ENCODE results near the gene DGKB. TPM values are rescaled to one million over a fixed set of nuclear protein-coding genes. Genes with fewer than 3 reads are reported as not detected.

Gene DGKB
- total RNA-seq, 1 donor from 2014 or later, result not detected

DNA sequence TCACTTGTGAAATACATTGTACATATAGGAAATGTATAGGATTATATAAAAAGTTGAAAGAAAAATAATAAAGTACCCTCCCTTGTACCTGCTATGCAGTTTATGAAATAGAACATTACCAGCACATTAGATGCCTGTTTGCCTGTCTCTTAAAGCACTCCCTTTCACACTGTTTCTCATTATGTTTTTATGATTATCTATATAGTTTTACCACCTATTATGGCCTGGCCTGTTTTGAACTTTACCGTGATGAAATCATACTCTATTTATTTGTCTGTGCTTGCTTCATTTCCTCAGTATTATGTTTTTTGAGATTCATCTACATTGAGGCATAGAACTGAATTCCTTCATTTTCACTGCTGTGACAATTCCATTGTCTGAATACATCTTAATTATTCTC lies 41.1 kb downstream of the DGKB start:
- no peak for DNase-seq (ENCODE audit: low read depth in 2 of 2)

DNA sequence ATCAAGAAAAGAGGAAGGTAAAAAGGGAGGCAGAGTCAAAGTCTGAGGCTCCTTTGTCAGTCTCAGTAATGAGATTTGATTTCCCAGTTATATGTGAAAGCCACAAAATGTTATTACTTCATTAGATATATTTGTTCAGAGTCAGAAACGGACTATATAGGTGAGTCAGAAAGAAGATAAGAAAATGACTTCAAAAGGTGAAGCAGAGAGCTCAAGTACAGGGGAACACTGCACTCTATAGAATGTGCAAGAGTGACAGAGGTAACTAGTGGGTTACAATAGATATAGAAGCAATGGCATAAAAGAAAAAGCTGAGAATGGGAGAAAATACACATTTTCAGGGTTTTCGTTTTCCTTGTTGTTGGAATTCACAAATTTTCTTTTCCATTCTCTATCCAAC lies 43.3 kb downstream of the DGKB start:
- DNase-seq (ENCODE audit: low read depth in 2 of 2), result no peak

DNA sequence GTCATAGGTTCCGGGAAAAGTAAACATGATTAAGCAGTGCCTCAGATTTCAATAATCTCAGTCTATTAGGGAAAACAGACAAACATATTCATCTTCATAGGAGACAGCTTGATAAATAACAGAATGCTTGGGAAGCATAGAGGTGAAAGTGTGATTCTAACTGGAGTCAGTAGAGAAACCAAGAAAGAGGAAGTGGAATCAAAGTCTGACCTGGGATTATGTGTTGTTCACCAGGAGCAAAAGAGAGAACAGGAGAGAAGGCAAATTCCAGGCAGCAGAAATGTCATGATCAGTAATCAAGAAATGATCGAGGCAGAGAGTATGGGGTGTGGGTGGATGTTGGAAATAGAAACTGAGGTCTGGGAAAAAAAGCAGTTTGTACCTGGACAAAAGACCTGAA lies 43.7 kb downstream of the DGKB start:
- no peak for DNase-seq (ENCODE audit: low read depth in 2 of 2)

DNA sequence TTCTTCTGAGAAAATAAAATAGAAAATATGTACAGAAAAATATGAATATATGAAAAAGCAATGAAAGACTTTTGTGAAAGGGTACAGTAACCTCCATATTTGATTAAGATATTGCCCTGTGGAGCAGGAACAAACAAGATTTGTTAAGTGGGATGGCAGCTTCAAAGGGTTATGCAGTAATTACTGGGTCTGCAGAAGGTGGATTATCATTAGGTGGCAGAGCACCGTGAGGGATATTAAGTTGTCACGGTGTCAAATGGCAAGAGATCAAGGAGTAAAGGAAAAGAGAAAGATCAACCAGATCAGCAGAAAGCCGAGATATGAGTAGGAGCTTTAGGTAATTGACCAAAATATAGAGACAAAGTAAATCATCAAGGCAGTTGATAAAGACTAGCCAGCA lies 44.1 kb downstream of the DGKB start:
- DNase-seq (ENCODE audit: low read depth in 2 of 2), result no peak

DNA sequence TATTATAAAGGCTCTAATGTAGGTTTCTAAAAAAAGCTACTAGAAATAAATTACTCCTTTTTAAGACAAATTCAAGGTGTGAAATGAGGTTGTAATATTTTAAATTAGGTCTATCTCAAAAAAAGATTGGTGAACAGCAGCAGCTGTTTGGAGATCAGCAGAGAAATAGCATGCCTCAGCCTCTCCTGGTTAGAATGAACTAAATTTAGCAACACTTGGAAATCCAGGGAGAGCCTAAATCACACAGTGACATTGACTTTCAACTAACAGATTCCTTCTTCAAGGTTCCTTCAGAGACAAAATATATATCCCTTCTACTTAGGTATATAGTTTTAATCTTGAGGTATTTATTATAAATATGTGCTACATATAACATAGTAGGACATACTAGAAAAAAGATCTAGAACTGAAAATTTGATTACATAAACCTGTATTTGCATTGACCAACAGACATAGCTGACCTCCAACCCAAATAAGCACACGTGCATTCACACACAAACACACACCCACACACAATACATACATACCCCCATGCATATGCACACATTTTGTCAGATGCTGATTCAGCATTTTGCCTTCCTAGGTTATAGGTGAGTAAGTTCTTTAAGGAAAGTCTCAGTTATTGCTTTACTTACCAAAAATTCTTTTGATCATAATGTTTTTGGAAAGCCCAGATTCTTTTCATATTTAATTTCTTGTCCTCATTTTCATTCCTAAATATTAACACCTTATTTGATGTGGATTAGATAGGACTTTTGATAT lies 47.3 kb downstream of the DGKB start:
- DNase-seq (ENCODE audit: low read depth in 2 of 2), result no peak

DNA sequence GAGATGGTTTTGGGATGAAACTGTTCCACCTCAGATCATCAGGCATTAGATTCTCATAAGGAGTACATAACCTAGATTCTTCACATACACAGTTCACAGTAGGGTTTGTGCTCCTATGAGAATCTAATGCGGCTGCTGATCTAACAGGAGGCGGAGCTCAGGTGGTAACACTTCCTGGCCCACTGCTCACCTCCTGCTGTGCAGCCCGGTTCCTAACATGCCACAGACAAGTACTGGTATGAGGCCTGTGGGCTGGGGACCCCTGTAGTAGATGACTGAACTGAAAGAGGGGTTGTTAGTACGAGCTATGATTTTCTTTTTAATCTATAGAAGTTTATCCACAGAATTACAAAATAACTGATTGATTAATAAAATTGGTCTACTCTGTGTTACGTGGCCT lies 48.1 kb downstream of the DGKB start:
- no peak for DNase-seq (ENCODE audit: low read depth in 2 of 2)

DNA sequence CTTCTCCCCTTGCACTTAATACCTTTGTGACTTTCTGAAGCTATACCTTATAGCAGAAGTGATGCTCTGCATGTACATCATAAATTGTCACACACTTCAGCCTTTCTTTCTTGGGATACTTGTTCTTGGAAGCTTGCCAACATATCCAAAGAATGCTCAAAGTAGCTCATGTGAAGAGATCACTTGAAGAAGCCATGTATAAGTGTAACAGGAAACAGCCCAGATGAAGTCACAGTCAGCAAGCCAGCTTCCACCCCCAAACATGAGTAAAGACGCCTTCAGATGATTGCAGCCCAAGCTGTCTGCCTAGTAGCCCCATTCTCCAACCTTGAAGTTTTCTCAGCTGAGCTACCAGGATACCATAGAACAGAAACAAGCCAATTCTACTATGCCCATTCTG lies 50.9 kb downstream of the DGKB start:
- DNase-seq (ENCODE audit: low read depth in 2 of 2), result no peak

DNA sequence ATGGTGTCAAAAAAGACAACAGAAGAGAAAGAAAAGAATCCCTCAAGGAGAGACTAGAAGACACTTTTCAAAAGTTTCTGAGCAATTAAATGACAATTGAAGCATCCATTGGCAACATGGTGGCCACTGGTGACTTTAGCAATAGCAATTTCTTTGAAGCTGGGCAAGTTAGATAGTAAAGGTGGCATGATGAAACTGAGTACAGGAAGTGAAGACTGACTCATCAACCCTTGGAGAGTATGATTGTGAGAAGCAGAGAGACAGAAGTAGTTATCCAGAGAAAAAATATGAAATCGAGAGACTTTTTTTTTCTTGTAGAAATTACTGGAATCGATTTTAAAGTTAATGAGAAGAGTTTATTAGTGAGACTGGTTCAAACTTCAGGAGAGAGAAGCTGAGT lies 52.5 kb downstream of the DGKB start:
- DNase-seq (ENCODE audit: low read depth in 2 of 2), result no peak

DNA sequence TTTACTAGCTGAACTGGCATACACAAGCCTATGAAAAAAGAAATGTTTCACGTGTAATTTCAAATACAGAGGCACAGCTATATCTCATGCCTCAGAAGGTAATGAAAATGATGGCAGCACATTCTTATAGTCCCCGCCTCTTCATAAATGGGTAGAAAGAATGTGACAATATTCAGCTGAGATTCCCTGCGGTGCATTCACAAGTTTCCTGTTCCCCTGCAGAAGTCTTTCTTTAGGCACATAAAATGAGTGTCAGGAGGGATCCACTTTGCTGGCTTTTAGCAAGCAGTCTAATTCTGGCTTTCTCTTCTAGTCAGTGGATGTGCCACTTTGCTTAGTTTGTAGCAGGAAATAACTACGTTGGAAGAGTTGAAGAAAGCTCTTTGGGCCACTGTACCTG lies 56.1 kb downstream of the DGKB start:
- no peak for DNase-seq (ENCODE audit: low read depth in 2 of 2)

DNA sequence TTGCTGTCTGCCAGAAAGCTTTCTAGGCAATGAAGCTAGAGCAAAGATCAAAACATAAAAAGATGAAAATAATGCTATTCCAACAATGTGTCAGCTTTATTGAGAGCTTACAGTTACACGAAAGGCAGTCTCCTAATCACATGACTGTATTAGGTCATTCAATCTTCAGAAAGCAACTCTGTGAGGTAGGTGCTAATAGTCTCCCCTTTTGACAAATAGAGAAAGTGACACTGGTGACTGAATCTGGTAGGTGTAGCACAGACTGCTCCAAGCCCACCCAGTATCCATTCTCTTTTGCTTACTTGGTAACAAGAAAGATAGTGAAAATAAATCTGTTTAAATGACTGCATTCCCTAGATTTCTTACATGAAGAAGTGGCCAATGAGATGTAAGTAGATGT lies 58.8 kb downstream of the DGKB start:
- no peak for DNase-seq (ENCODE audit: low read depth in 2 of 2)

DNA sequence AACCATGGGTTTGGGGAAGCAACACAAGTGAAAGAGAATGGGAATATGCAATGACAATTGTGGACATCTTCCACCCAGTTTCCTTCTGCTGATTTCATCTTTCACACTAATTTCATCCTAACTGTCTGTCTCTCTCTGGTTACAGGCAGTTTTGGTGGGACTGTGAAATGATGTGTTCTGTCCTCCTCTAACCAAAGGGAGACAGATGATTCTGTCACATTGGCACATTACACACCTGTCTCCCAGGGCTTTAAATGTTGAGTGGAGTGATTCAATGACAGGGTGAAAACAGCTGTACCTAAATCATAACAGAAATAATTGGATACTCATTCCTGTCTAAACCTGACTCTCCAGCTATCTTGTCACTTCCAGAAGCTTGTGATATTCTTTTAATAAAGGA lies 60.0 kb downstream of the DGKB start:
- no peak for DNase-seq (ENCODE audit: low read depth in 2 of 2)

DNA sequence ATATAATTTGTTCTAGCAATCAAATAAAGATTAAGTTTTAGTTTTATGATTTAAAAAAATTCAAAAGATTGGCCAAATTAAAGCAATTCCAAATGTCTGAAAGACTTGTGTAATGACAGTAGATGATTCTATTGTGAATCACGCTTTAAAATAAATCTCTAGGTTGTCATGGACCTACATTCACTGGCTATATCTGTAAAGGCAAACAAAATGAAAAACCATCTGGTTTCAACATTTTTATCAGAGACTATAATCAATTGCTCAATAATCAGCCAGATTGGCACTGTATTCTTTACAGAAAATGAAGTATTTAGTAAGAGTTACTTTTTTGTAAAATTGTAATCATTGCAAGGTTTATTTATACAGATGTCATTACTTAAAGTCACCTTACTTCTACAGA lies 60.7 kb downstream of the DGKB start:
- DNase-seq (ENCODE audit: low read depth in 2 of 2), result no peak

DNA sequence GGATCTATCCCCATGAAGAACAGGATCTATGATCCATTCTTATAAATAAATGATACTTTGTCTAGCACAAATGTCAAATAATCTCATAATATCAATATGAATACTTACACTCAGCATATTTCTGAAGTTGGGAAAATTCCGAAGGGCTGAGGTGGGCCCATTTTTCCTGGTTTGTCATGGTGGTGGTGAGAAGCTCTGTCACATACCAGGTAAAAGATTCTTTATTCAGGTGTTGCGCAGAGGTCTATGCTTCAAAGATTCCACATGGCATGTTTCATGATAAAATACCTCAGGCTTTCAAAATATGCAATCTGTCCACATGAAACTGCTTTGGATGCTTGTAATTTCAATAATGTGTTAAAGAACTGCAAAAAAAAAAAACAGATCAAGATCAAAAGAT lies 61.5 kb downstream of the DGKB start:
- no peak for DNase-seq (ENCODE audit: low read depth in 2 of 2)

DNA sequence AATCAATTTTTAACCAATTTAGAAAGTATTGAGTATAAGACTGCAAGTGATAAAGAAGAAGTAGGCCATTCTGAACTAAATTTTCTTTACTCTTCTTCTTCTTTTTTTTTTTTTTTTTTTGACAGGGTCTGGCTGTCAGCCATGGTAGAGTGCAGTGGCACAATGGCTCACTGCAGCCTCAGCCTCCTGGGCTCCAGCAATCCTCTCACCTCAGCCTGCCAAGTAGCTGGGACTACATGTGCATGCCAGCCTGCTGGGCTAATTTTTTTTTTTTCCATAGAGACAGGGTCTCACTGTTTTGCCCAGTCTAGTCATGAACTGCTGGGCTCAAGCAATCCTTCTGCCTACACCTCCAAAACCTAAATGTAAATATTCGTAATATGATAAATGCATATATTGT lies 63.2 kb downstream of the DGKB start:
- no peak for DNase-seq (ENCODE audit: low read depth in 2 of 2)

DNA sequence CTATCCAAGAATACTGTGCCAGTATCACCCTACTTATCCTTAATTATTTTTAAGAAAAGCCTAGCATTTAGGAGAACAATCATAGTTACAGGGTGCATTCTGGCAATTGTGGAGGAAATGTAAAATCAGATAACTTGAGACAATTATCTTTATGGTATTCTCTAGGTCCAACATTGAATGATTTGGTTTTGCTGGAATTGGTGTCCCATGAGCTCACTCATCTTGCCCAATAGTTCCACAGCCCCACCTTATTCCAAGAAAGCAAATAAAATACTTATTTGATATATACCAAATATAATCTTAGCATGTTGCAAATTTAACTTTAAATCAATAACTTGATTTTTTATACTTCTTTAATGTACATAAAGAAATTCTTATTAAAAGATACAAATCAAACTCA lies 65.3 kb downstream of the DGKB start:
- DNase-seq (ENCODE audit: low read depth in 2 of 2), result no peak

DNA sequence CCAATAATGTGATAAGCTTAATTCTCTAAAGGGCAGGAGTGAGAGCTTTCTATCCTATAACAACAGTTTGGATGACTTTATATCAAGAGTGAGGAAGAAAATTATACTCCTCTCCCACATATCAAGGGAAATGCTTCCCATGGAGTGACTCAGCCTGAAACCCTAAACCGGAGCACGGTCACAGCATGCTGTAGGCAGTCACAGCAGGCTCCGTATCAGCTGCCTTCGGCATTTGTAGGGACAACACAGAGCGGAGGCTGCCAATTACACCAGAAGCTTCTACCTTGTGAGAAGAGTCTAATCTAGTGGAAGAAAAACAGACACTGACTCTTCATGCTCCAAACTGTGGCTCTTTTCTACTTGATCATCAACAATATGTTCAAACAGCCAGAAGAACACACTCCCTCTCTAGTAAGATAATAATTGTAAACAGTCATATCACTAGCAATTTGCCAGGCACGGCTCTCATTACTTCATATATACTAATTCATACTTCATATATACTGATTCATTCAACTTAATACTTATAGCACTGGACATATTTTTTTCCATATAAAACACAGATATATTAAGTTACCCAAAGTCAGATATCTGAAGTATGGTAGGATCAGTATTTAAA lies 65.9 kb downstream of the DGKB start:
- DNase-seq (ENCODE audit: low read depth in 2 of 2), result no peak

DNA sequence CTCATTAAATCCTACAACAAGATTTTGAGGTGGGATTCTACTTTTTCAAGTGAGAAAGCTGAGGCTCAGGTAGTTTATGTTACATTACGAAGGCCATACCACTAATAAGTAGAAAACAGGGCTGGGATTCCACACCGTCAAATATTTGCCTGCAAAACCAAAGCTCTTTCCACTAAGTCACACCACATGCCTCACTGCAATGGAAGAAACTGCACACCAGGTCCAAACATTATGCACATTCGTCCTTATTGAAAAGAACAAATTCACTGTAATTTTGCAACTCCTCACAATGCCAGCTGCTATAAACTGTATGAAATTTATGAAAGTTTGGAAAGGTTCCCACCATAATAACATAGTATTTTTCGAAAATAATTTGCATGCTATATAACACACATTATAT lies 66.5 kb downstream of the DGKB start:
- DNase-seq (ENCODE audit: low read depth in 2 of 2), result no peak

DNA sequence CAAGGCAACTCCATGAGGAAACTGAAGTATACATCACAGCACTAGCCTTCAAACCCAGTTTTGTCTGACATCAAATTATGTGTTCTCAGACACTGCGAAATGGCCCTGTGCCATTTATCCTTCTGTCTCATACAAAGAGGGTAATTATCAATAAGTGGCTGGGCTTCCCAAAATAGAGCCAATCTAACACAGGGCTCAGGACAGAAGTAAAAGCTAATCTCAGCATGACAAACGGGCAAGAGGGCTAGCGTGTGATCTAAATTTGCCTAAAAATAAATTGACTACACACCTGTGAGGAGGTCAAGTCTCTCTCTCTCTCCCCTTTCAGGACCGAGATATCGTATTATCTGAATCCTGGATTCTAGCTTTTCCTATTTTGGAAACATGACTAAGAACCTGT lies 67.2 kb downstream of the DGKB start:
- DNase-seq (ENCODE audit: low read depth in 2 of 2), result no peak

DNA sequence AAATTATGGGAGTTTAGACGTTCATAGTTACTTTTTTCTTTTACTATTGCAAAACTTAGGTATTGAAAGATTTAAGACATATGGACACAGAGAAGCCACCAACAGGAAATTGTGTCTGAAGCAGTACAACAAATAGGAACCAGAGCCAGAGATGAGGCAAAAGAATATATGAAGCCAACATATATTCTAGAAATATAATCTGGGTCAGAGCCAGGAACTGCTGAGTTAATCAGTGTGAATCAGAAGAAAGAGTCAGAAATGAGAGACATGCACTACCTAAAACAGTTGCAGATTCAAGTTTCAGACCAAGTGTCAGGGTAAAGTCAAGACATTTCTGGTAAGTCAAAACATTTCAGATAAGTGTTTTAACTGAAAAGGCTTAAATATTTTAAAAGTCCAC lies 67.7 kb downstream of the DGKB start:
- DNase-seq (ENCODE audit: low read depth in 2 of 2), result no peak

DNA sequence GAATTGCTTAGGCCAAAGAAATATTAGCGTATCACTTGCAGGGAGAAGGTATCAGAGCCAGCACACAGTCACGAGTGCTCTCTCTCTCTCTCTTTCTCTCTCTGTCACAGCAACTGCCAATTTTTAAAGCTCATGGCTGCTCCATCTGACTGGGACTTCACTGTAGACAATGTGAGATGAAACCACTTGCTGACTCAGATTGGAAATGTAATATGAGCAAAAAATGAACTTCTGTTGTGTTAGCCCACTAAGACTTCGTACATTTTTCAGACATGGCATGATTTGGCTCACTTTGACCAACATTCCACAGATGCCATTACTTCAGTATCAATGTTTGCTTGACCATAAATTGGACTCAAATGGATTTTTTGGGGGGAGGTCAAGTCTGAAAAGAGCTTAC lies 68.1 kb downstream of the DGKB start:
- no peak for DNase-seq (ENCODE audit: low read depth in 2 of 2)

DNA sequence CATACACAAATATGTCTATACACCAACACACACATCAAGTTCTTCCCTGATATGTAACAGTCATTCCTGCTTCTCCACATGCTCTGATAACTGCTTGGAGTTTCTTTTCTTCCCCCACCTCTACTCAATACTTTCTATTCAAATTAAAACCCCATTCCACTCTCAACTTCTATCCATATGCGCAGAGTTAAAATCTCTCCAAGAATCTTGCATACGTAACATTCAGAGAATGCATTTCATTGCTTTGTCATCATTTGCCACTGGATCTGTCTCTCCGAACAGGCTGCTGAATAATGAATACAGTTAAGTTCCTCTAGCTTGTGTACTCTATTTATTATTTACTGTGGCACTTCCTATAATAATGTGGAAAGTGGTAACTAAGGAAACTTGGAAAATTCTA lies 68.8 kb downstream of the DGKB start:
- DNase-seq (ENCODE audit: low read depth in 2 of 2), result no peak

DNA sequence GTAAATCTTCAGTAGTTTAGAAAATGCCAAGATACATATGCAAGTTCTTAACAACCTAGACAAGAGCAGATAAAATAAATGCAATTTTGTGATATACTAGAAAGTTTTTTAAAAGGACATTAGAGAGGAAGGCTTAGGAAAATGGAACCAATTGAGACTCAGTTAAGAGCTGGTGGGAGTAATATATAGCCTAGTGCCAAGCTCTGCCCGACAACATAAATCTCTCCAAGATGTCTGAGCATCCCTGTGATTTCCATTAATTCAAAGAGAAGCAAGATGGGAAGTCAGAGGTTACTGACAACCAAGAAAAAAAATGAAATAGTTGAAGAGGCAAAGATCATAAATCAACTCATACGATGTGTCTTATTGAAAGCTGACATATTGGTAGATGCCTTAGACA lies 74.5 kb downstream of the DGKB start:
- no peak for DNase-seq (ENCODE audit: low read depth in 2 of 2)

DNA sequence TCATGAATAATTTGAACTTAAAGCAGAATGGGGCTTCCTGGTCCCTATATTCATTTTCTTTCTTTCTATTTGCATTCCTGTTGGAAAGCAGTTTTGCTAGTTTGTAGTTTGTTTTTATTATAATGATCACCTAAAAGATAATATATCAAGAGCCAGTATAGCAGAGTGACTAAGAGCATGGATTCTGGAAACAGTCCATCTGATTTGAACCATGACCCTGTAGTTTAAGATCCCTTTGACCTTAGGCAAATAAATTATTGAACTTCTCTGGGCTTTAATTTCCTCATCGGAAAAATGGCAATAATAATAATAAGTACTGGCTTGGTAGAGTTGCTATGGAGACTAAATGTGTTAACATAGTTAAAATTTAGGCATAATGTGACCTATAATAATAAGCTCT lies 76.1 kb downstream of the DGKB start:
- no peak for DNase-seq (ENCODE audit: low read depth in 2 of 2)

DNA sequence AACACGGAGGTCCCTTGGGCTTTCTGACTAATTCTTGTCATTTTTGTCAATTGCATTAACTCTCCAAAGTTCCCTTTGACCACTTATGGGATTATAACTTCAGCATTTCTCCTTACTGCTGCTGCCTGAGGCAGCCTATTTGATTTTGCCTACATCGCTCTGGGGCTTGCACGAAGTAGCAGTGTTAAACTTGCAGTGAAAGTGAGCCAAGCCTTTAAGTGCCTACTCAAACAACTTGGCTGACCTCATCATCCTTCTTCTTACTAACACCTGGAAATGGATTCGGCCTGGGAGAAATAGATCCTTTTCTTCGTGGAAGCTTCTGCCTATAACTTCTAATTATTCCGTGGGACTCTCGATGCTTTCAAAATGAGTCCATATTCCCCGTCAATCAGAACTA lies 76.6 kb downstream of the DGKB start:
- no peak for DNase-seq (ENCODE audit: low read depth in 2 of 2)
